Bronchial epithelial cell (primary cell): ENCODE data around the gene VPS33A. TPM values are rescaled to one million over a fixed set of nuclear protein-coding genes. Genes with fewer than 3 reads are reported as not detected.
A peak's percentile ranks its signal among the peaks of the same experiment; 100 is the strongest.

Experiments used
- DNase-seq: peaks from one replicate; pipeline ENCODE4 v3.0.0-alpha.2; 2010; ENCODE audit warnings: low read depth
- FAIRE-seq: peaks from 2 replicates; lab custom pipeline; 2011; peaks lifted over from hg19 to GRCh38; lab: Jason Lieb, UNC
- H3K27me3 ChIP-seq: 2 replicates; pipeline ENCODE4 v1.5.1; 2011; ENCODE audit warnings: low read length; ENCODE audit not compliant: control insufficient read depth, insufficient read depth
- H3K36me3 ChIP-seq: 2 replicates; pipeline ENCODE4 v1.5.1; 2011; ENCODE audit warnings: low read length; ENCODE audit not compliant: control insufficient read depth, insufficient read depth
- H3K4me3 ChIP-seq: 2 replicates; pipeline ENCODE4 v1.5.1; 2011; ENCODE audit warnings: mild to moderate bottlenecking, low read depth, low read length, control low read depth
- total RNA-seq: library from RNA; depleted of rRNA; stranded (reverse); fragments of >200 nt; gene quantifications from 2 replicates; pipeline ENCODE4 v1.2.1, GENCODE V29; 2014
- TF ChIP-seq, protein P1 (sequence below): IDR thresholded peaks from 2 replicates; pipeline ENCODE4 v1.5.1; 2011; ENCODE audit warnings: mild to moderate bottlenecking, moderate library complexity, low read length, control low read depth, inconsistent platforms; ENCODE audit not compliant: insufficient read depth, severe bottlenecking

Gene VPS33A
- total RNA-seq, 1 donor from 2014 or later: 17.1 TPM

GRCh38 chr12:122295877-122296276 is 29.6 kb upstream of the VPS33A start:
- FAIRE-seq (no peak), DNase-seq (no peak)
- no peak overlapping the region for H3K4me3 ChIP-seq
- peaks cover 3% of the 10 kb centered on the region for H3K36me3 ChIP-seq
- TF ChIP-seq, protein P1, sequence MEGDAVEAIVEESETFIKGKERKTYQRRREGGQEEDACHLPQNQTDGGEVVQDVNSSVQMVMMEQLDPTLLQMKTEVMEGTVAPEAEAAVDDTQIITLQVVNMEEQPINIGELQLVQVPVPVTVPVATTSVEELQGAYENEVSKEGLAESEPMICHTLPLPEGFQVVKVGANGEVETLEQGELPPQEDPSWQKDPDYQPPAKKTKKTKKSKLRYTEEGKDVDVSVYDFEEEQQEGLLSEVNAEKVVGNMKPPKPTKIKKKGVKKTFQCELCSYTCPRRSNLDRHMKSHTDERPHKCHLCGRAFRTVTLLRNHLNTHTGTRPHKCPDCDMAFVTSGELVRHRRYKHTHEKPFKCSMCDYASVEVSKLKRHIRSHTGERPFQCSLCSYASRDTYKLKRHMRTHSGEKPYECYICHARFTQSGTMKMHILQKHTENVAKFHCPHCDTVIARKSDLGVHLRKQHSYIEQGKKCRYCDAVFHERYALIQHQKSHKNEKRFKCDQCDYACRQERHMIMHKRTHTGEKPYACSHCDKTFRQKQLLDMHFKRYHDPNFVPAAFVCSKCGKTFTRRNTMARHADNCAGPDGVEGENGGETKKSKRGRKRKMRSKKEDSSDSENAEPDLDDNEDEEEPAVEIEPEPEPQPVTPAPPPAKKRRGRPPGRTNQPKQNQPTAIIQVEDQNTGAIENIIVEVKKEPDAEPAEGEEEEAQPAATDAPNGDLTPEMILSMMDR: no peak
- no peaks in the 10 kb centered on the region for H3K27me3 ChIP-seq

- DNase-seq: no peak
- TF ChIP-seq, protein P1: no peak
- FAIRE-seq: no peak
- H3K4me3 ChIP-seq: no peak overlapping the region
- H3K36me3 ChIP-seq: peaks cover 1% of the 10 kb centered on the region
- no peaks in the 10 kb centered on the region for H3K27me3 ChIP-seq
These were observed 26.8 kb upstream of the VPS33A start for GRCh38 chr12:122293081-122293480.

- no peak for FAIRE-seq
- Histone ChIP-seq H3K36me3 (peaks cover 1% of the 10 kb centered on the region), H3K27me3 (no peaks in the 10 kb centered on the region), H3K4me3 (no peak overlapping the region)
- TF ChIP-seq, protein P1: no peak
- DNase-seq: no peak
These were observed 25.1 kb upstream of the VPS33A start for GRCh38 chr12:122291431-122291830.

DNA sequence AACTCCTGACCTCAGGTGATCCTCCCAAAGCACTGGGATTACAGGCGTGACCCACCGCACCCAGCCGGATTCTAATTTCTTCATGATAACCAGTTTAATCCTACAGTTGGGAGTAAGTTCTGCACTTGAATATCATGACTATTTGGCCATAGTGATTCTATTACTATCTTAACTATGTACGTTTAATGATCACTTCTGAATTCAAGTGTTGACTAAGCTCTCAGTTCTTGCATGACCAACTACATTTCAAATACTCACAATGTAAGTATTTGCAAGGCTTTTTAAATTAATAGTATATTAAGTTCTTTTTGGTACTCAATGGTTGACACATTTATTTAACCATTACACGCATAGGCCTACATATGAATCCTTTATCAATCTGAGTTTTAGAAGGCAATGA is 17.4 kb upstream of the VPS33A start:
- no peak for FAIRE-seq
- TF ChIP-seq, protein P1: no peak
- H3K36me3 ChIP-seq: peaks cover 10% of the 10 kb centered on the region

GRCh38 chr12:122282061-122282460 is 15.8 kb upstream of the VPS33A start:
- TF ChIP-seq, protein P1: no peak
- no peak overlapping the region for H3K4me3 ChIP-seq
- peak; percentile 32 for DNase-seq
- no peaks in the 10 kb centered on the region for H3K27me3 ChIP-seq
- H3K36me3 ChIP-seq: peaks cover 15% of the 10 kb centered on the region
- FAIRE-seq: no peak

More for the DNA sequence above, 17.4 kb upstream of the VPS33A start:
- DNase-seq: no peak
- Histone ChIP-seq H3K27me3 (no peaks in the 10 kb centered on the region), H3K4me3 (no peak overlapping the region)

DNA sequence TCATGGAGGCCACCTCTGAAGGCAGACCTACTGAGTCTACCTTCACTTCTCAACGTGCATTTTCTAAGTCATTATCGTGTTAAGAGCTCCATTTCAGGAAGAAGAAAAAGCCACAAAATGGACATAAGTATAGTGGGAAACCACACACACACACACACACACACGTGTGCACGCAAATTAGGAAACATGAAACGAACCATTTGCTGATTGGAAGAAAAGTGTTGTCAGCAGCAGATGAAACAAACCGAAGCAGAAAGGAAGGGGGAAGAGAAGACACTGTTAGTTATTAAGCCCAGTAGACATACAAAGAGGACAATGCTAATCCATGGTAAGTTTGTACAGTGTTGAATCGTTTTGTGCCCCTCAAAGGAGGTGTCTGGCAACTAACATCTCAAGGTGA is 9.9 kb upstream of the VPS33A start:
- Histone ChIP-seq H3K27me3 (no peaks in the 10 kb centered on the region), H3K4me3 (no peak overlapping the region), H3K36me3 (peaks cover 19% of the 10 kb centered on the region)
- TF ChIP-seq, protein P1: no peak
- DNase-seq (no peak), FAIRE-seq (no peak)
